Natural killer cell (primary cell): ENCODE data around the gene RHOBTB1. TPM values are rescaled to one million over a fixed set of nuclear protein-coding genes. Genes with fewer than 3 reads are reported as not detected.

Source experiments
- ATAC-seq, 3 donors: fragments of 150-1000 bp in 2 of 3; fragments of 200-7000 bp in 1 of 3; cut with Tn5 transposase; 1 replicate in 1 of 3; 2 replicates in 2 of 3; pipeline ENCODE4 v1.10.0; 2021; ENCODE audit warnings: mild to moderate bottlenecking in 2 of 3, moderate library complexity in 2 of 3
- DNase-seq, 2 donors: peaks; one replicate each; pipeline versions ENCODE4 v3.0.0 to v3.0.0-alpha.2; 2013 to 2021; ENCODE audit warnings: mixed read lengths in 1 of 2
- H3K27ac ChIP-seq: one replicate; pipeline ENCODE4 v1.5.1; 2013; ENCODE audit warnings: mild to moderate bottlenecking, low read length
- H3K27me3 ChIP-seq: one replicate; pipeline ENCODE4 v1.6.1; 2013; ENCODE audit warnings: low read length; ENCODE audit not compliant: control insufficient read depth, insufficient read depth
- H3K36me3 ChIP-seq: one replicate; pipeline ENCODE4 v1.6.1; 2013; ENCODE audit warnings: low read length; ENCODE audit not compliant: control insufficient read depth, insufficient read depth
- H3K4me1 ChIP-seq: one replicate; pipeline ENCODE4 v1.6.1; 2013; ENCODE audit warnings: low read length; ENCODE audit not compliant: control insufficient read depth, insufficient read depth
- H3K4me3 ChIP-seq: one replicate; pipeline ENCODE4 v1.5.1; 2013; ENCODE audit warnings: low read length
- H3K9me3 ChIP-seq: one replicate; pipeline ENCODE4 v1.6.1; 2013; ENCODE audit warnings: low read length; ENCODE audit not compliant: control insufficient read depth, insufficient read depth
- H3K27ac Mint-ChIP-seq, 2 donors: one replicate each; pipeline ENCODE4 v1.8.0; 2022; ENCODE audit warnings: mild to moderate bottlenecking in 2 of 2, mixed read lengths in 2 of 2, moderate library complexity in 1 of 2
- H3K27me3 Mint-ChIP-seq, 2 donors: one replicate each; pipeline ENCODE4 v1.8.0; 2022; ENCODE audit warnings: low read depth in 2 of 2, mixed read lengths in 2 of 2
- H3K36me3 Mint-ChIP-seq: one replicate; pipeline ENCODE4 v1.8.0; 2022; ENCODE audit warnings: mixed read lengths
- H3K4me1 Mint-ChIP-seq, 2 donors: one replicate each; pipeline ENCODE4 v1.8.0; 2022; ENCODE audit warnings: mixed read lengths in 2 of 2
- H3K4me3 Mint-ChIP-seq: one replicate; pipeline ENCODE4 v1.8.0; 2022; ENCODE audit warnings: mild to moderate bottlenecking, moderate library complexity, mixed read lengths
- H3K9me3 Mint-ChIP-seq, 2 donors: one replicate each; pipeline ENCODE4 v1.8.0; 2022; ENCODE audit warnings: mixed read lengths in 2 of 2
- WGBS: methylation state at CpG from one replicate; pipeline ENCODE4 v1.1.7; 2013; ENCODE audit warnings: missing lambda C conversion rate; ENCODE audit not compliant: insufficient coverage; 5-methylcytosine and 5-hydroxymethylcytosine counted together
- intact Hi-C: fragments of 100-400 bp; cut with micrococcal nuclease; formaldehyde crosslinking; loops from one replicate; pipeline ENCODE4 v1.14.2; 2022
- total RNA-seq, 4 donors: library from RNA; stranded (reverse); fragments of 120-200 nt in 1 of 4; gene quantifications; one replicate each; pipeline versions ENCODE4 v1.2.3 to v1.2.4, GENCODE V29; 2013 to 2022
- TF ChIP-seq, protein P1 (sequence below): fragments of 200-600 bp; IDR thresholded peaks from one replicate; pipeline ENCODE4 v1.8.0; 2022; ENCODE audit warnings: antibody characterized with exemption

The RHOBTB1 gene
- total RNA-seq, 3 donors from 2014 or later (not counting 1 experiment from before 2014, with no cell fraction given), result 0.97 to 1.9 (median 1.1) TPM

DNA sequence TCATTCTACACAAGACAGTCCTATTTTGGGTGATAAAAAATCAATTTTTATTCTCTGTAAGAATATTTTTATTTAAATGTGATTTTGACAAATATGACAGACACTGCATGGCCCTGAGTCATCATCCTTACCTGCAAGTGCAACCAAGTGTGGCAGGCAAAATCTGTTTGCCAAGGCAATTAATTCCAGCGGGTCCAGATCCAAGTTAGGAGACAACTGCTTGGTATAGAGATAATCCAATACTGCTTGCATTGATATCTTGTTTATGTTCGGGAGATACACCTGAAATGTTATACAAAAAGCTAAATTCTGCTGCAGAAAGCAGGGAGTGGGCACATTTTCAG is 66.2 kb downstream of the RHOBTB1 start:
- no peak for DNase-seq
- TF ChIP-seq, protein P1, sequence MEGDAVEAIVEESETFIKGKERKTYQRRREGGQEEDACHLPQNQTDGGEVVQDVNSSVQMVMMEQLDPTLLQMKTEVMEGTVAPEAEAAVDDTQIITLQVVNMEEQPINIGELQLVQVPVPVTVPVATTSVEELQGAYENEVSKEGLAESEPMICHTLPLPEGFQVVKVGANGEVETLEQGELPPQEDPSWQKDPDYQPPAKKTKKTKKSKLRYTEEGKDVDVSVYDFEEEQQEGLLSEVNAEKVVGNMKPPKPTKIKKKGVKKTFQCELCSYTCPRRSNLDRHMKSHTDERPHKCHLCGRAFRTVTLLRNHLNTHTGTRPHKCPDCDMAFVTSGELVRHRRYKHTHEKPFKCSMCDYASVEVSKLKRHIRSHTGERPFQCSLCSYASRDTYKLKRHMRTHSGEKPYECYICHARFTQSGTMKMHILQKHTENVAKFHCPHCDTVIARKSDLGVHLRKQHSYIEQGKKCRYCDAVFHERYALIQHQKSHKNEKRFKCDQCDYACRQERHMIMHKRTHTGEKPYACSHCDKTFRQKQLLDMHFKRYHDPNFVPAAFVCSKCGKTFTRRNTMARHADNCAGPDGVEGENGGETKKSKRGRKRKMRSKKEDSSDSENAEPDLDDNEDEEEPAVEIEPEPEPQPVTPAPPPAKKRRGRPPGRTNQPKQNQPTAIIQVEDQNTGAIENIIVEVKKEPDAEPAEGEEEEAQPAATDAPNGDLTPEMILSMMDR, result no peak
- no peaks in the 10 kb centered on the region for H3K9me3 ChIP-seq
- H3K4me3 ChIP-seq, result no peak overlapping the region
- H3K4me1 ChIP-seq, result no peaks in the 10 kb centered on the region
- H3K27me3 Mint-ChIP-seq, result no peaks in the 10 kb centered on the region
- no peaks in the 10 kb centered on the region for H3K36me3 Mint-ChIP-seq
- H3K36me3 ChIP-seq, result no peaks in the 10 kb centered on the region
- H3K27me3 ChIP-seq, result no peaks in the 10 kb centered on the region
- intact Hi-C loops, result no loop called here
- no peak overlapping the region for H3K27ac Mint-ChIP-seq
- 88% methylated on average over 2 of the region's 2 CpGs for WGBS
- H3K4me3 Mint-ChIP-seq, result no peak overlapping the region
- ATAC-seq, result no peak
- no peak overlapping the region for H3K27ac ChIP-seq
- no peaks in the 10 kb centered on the region for H3K9me3 Mint-ChIP-seq
- H3K4me1 Mint-ChIP-seq, result no peaks in the 10 kb centered on the region

DNA sequence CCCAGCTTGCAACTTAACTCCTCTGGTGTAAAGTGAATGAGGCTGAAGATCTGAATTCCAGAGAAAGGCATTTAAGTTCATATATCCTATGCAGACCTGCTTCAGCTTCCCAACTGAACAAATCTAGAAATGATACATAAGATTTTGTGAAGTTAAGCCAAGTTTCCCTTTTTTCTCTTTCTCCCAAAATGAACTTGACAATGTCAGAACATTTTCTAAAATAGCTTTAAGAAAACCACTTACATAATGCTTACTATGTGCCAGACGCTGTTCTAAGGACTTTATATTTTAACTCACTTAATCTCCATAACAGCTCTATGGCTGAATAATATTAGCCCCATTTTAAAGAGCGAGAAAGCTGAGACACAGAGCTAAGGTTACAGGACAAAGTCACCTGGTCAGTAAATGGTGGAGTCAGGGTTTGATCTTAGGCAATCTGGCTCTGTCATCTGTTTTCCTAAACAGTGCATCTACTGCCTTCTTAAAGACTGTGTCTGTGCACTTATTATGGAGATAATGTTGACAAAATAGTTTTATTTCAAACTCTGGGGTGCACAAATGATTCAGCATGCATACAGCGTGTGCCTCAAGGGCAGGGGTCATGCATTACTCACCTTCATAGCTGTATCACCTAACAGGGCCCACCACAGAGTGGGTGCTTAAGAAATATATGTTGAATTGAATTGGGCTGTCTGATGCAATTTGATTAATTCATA is 66.8 kb downstream of the RHOBTB1 start:
- Histone ChIP-seq H3K27me3 (no peaks in the 10 kb centered on the region), H3K36me3 (no peaks in the 10 kb centered on the region), H3K4me3 (no peak overlapping the region), H3K27ac (no peak overlapping the region), H3K9me3 (no peaks in the 10 kb centered on the region), H3K4me1 (no peaks in the 10 kb centered on the region)
- H3K4me3 Mint-ChIP-seq, result no peak overlapping the region
- no peaks in the 10 kb centered on the region for H3K4me1 Mint-ChIP-seq
- intact Hi-C loops, result no loop called here
- TF ChIP-seq, protein P1, result no peak
- WGBS, result 93% methylated on average over 3 of the region's 3 CpGs
- no peak overlapping the region for H3K27ac Mint-ChIP-seq
- H3K36me3 Mint-ChIP-seq, result no peaks in the 10 kb centered on the region
- H3K9me3 Mint-ChIP-seq, result no peaks in the 10 kb centered on the region
- DNase-seq (no peak), ATAC-seq (no peak)
- no peaks in the 10 kb centered on the region for H3K27me3 Mint-ChIP-seq

DNA sequence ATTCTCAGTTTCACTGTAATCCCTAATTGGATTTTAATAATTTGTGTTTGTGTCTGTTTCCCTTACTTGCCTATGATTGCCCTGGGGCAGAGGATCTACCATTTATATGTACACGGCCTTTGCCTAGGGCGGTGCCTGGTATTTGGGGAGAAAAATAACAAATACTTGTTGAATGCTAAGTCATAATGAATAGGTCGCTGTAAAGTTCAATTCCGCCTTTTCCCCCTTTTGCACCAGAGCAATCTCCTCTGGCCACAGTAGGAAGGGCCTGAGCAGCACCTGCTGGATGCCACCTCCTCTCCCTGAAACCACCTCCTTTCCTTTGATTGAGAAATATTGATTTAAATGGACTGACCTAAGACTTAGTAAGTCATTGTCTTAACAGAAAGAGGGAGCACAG is 70.2 kb downstream of the RHOBTB1 start:
- no peaks in the 10 kb centered on the region for H3K36me3 ChIP-seq
- no peaks in the 10 kb centered on the region for H3K27me3 ChIP-seq
- no peaks in the 10 kb centered on the region for H3K9me3 Mint-ChIP-seq
- TF ChIP-seq, protein P1, result no peak
- no peaks in the 10 kb centered on the region for H3K36me3 Mint-ChIP-seq
- no peak for ATAC-seq
- H3K27me3 Mint-ChIP-seq, result no peaks in the 10 kb centered on the region
- no peak overlapping the region for H3K27ac ChIP-seq
- H3K4me3 ChIP-seq, result no peak overlapping the region
- DNase-seq, result no peak
- H3K4me1 Mint-ChIP-seq, result no peaks in the 10 kb centered on the region
- H3K4me3 Mint-ChIP-seq, result no peak overlapping the region
- intact Hi-C loops, result no loop called here
- WGBS, result 93% methylated on average over 4 of the region's 4 CpGs
- no peaks in the 10 kb centered on the region for H3K4me1 ChIP-seq
- no peaks in the 10 kb centered on the region for H3K9me3 ChIP-seq
- H3K27ac Mint-ChIP-seq, result no peak overlapping the region

DNA sequence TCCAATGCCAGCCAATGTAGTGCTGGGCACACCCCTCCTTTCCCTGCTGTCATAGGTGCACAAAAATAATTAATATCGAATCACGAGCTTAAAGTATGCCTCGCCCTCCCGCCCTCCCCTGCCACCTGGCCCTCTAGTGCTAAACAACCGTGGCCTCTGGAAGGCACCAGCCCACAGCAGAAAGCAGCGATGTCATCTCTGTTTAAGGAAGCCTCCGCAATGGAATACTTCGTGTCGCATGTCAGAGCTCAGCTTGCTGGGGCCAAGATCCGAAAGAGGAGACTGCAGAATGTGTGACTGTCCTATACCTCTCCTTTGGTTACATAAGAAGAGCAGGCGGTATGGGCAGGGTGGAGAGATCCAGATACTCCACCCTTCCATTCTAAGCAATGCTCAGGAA is 71.5 kb downstream of the RHOBTB1 start:
- DNase-seq (no peak), ATAC-seq (no peak)
- Histone ChIP-seq H3K36me3 (no peaks in the 10 kb centered on the region), H3K27ac (no peak overlapping the region), H3K4me3 (no peak overlapping the region), H3K27me3 (no peaks in the 10 kb centered on the region), H3K4me1 (no peaks in the 10 kb centered on the region), H3K9me3 (no peaks in the 10 kb centered on the region)
- WGBS, result 93% methylated on average over 10 of the region's 11 CpGs
- no peaks in the 10 kb centered on the region for H3K9me3 Mint-ChIP-seq
- no peak overlapping the region for H3K27ac Mint-ChIP-seq
- no peaks in the 10 kb centered on the region for H3K27me3 Mint-ChIP-seq
- H3K36me3 Mint-ChIP-seq, result no peaks in the 10 kb centered on the region
- TF ChIP-seq, protein P1, result no peak
- H3K4me3 Mint-ChIP-seq, result no peak overlapping the region
- intact Hi-C loops, result no loop called here
- H3K4me1 Mint-ChIP-seq, result no peaks in the 10 kb centered on the region
